GM19463 (cell line): ENCODE measurements around the gene TRIP10.
"Not testable (repeated sequence)": the region's sequence is repeated elsewhere in the genome, so short reads cannot be mapped to it uniquely, and the experiment has no call there.

ENCODE experiments used
- ATAC-seq: cut with Tn5 transposase; IDR thresholded peaks from one replicate; pipeline ENCODE4 v1.9.1; 2021; ENCODE audit warnings: mild to moderate bottlenecking, moderate library complexity; ENCODE audit not compliant: unreplicated experiment

TRIP10 gene

DNA sequence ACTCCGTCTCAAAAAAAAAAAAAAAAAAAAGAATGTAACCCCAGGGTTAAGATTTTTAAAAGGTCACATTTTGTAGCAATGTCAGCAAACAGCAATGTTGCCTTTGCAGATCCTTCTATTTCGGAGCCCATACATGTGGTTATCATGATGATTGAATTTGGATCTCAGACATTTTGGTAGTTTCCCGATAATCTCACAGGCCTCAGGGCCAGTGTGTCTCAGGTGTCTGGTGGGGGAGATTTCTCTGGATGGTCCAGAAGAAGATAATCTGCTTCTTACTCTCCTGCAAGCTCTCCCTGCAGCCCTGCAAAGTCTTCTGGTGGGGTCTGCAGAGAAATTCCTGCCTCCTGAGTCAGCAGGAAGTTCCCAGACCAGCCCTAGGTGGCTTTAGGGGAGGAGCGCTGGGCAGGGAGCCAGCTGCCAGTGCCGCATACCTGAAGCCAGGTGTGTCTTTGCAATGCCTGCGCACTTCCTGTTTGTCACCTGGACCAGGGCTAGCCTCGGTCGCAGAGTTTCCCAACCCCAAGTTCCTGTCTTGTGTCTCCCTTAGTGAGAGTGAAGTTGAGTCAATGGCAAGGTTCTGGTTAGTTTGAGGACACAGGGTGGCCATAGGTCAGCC lies 26.4 kb downstream of the TRIP10 start:
- ATAC-seq = no peak

DNA sequence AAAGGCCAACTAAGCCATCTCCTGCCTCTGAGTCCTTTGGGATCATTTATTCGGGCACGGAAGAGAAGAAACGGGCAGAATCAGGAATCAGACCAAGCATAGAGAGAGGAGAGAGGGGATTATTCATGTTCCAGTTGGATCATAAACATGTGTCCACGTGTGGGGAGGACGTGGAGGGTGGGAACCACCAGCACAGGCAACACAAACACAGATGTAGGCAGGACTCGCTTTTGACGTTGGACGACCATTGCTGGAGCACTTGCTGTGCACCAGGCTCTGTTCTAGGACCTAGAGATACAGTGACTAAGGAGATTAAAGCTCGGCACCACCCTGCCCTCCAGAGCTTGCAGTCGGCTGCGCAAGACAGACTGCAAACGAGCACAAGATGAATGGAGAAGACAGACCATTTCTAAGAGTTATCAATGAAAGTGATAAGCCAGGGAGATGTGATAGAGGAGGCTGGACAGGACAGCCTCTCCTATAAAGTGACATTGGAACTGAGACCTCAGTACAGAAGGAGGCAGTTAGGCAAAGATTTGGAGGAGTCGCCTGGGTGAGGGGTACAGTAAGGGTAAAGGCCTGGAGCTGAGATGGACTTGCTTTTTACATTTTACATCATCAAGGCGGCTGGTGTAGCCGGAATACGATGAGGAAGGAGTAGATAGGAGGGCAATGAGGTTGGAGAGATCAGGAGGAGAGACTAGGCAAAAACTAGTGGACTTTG lies 27.0 kb downstream of the TRIP10 start:
- no peak for ATAC-seq

GRCh38 chr19:6767081-6767356 lies 27.5 kb downstream of the TRIP10 start:
- no peak for ATAC-seq

DNA sequence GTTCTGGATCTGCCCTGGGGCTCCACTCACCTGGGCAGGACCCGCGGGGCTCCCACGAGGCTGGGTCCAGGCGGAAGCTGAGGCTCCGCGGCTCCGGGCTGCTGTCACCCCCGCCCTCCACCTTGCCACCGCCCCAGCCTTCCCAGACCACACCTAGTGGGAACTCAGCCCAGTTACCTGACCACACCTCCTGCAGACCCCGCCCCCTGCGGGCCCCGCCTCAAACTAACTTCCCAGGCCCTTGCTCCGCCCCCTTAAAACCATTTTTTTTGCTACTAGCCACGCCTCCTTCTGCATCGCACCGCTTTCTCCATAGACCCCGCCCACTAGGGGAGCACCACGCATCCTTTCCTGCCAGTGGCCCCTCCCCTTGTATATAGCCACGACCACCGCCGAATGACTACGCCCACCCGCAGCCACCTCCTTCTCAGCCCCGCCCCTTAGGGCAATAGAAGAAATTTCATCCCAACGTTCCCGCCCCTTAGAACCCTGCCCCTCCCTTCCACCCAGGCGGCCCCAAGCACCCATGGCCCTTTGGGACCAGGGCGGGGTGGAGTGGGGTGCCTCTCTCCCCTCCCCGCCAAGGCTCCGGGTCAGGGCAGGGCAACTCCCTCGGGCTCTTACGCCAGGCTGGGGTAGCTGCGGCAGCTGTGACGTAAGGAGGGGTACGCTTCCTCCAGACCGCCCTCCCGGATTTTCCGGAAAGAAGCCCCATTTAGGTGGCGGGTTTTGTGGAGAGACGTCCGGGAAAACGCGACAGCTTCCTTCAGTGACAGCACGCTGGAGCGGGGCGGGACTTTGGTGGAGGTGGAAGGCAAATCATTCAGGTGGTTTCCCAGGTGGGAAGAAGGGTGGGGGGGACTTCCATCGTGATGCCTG lies 28.1 kb downstream of the TRIP10 start, which contains the start of gene SH2D3A:
Gene SH2D3A (minus strand): TSS at position 79 of the 879 bp plus-strand sequence. CDS start 3,687 bp downstream, outside the sequence.
- peak; percentile 60 for ATAC-seq

DNA sequence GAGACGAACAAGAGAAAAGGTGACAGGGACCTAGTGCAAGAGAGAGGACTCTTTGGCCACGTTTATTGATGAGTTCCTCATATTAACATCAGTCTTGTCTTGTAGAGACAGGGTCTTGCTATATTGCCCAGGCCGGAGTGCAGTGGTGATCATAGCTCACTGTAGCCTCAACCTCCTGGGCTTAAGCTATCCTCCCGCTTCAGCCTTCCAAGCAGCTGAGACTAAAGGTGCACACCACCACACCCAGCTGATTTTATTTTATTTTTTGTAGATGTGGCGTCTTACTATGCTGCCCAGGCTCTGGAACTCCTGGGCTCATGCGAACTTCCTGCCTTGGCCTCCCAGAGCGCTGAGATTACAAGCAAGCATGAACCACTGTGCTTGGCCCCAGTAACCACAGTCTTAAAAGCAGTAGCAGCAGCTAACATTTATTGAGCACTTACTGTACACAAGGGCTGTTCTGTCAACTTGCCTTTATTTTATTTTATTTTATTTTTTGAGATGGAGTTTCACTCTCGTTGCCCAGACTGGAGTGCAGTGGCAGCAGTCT lies 28.8 kb downstream of the TRIP10 start:
- ATAC-seq = no peak

GRCh38 chr19:6769006-6769619 lies 29.6 kb downstream of the TRIP10 start:
- ATAC-seq = no peak

DNA sequence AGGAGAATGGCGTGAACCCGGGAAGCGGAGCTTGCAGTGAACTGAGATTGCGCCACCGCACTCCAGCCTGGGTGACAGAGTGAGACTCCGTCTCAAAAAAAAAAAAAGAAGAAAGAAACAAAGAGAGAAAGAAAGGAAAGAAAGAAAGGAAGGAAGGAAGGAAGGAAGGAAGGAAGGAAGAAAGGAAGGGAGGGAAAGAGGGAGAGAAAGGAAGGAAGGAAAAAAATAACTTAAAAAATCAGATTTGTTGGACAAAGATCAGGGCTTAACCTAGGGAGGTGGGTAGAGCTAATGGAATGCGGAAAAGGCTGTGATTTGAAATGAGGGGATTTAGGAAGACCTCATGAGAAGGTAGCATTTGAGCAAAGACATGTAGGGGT lies 32.2 kb downstream of the TRIP10 start:
- ATAC-seq = not testable (repeated sequence)

DNA sequence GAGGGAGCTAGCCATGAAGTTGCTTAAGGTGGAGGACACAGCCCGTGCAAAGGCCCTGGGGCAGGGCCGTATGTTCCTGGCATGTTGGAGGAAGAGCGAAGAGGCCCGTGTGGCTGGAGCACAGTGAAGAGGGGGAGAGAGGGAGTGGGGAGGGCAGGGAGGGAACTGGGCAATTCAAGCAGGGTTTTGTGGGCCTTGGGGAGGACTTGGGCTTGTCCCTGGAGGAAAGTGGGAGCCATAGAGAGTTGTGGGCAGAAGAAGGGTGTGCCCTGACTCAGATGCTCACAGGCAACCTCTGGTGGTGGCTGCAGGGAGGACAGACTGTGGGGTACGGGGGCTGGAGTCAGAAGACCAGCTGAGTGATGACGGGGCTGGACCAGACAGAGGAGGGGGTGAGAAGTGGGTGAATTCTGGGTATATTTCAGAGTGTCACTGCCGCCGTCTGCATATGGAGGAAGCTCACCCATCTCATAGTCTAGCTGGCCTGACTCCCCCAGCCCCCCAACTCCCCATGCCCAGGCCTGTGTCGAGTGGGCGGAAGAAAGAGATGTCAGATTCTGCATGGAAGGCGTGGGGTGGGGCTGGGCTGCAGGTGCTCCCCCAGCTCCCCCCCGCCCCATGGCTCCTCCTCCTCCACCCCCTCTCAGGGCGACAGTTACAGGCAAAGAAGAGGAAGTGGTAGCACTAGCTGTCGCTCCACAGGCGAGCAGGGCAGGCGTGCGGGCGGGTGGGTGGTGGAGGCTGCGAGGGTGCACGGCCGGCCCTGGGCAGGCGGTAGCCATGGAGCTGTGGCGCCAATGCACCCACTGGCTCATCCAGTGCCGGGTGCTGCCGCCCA lies 32.8 kb downstream of the TRIP10 start, which contains the start of gene VAV1:
Gene VAV1 (plus strand): TSS at position 681 of the 838 bp plus-strand sequence. CDS start 100 bp downstream, at position 781.
- peak; percentile 52 for ATAC-seq

DNA sequence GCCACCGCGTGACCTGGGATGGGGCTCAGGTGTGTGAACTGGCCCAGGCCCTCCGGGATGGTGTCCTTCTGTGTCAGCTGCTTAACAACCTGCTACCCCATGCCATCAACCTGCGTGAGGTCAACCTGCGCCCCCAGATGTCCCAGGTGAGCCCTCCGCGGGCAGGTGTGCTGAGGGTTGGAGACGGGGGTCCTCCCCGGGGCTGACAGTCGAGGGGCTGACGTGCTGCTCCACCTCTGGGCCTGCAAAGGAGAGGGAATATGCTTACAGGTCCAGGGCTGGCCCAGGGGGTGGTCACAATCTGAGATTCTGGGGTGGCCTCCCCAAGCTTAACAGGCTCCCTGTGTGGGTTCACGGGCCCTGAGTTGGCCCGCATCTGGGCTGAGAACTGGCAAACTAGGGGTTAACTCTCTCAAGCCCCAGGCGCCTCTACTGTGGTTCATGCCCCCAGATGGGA lies 33.4 kb downstream of the TRIP10 start:
- ATAC-seq = no peak

- ATAC-seq = no peak
Observed at GRCh38 chr19:6773323-6773931, 33.9 kb downstream of the TRIP10 start.

DNA sequence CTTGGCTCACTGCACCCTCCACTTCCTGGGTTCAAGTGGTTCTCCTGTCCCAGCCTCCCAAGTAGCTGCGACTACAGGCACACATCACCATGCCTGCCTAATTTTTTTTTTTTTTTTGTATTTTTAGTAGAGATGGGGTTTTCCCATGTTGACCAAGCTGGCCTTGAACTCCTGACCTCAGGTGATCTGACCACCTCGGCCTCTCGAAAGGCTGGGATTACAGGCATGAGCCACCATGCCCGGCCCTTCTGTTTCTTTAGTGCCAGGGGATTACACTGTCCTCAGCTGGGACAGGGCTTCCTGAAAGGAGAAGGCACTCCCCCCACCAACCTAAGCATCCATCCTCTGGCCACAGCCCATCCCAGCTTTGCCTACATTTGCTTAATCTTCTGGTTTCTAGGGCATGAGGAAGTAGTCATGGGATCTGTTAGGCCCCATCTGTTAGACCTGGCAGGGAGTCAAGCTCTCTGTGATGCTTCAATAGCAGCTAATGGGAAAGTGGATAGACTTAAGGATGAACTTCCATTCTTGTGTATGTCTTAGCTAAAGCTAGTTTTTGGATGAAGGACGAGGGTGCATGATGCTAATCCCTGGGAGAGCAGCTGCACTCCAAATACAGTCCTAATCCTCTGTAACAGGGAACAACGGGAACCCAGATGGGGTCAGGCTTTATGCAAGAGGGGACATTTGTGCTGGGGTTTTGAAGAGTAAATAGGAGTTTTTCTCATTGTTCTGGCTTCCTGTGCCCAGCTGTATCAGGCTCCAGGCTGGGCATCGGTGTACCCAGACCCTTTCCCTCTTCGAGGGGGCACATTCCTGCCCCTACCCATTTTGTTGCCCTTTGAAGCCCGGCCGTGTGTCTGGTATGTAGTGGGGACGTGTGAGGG lies 35.6 kb downstream of the TRIP10 start:
- ATAC-seq = no peak

- not testable (repeated sequence) for ATAC-seq
Observed at GRCh38 chr19:6776045-6776444, 36.6 kb downstream of the TRIP10 start.

DNA sequence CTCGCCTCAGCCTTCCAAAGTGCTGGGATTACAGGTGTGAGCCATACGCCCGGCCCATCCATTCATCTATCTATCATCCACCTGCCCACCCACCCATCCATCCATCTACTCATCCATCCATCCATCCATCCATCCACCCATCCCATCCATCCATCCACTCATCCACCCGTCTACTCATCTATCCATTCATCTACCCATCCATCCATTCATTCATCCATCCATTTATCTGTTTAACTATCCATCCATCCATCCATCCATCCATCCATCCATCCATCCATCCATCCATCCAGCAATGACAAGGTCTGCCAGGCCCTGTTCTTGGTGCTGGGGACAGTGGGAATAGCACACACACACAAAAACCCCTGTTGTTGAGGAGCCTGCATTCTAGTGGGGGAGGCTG lies 37.5 kb downstream of the TRIP10 start:
- ATAC-seq = no peak

DNA sequence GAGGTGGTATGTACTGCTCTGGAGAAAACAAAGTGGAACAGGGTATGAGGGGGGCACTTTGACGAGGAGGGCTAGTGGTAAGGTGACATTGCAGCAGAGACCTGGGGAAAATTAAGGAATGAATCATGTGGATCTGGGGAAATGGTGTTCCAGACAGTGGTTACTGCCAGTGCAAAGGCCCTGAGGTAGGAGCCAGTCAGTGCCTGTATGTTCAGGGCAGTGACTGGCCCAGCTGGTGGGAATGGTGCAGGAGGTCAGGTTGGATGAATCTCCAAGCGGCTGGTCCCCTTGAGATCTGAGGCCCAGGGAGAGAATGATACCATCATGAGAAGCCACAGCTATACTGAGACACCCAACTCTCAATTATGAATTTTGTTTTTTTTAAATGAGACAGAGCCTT lies 38.0 kb downstream of the TRIP10 start:
- no peak for ATAC-seq

- no peak for ATAC-seq
Observed at GRCh38 chr19:6778386-6778785, 38.9 kb downstream of the TRIP10 start.

- ATAC-seq = no peak
Observed at GRCh38 chr19:6779206-6779605, 39.7 kb downstream of the TRIP10 start.

- ATAC-seq = no peak
Observed at GRCh38 chr19:6787393-6787792, 47.9 kb downstream of the TRIP10 start.

DNA sequence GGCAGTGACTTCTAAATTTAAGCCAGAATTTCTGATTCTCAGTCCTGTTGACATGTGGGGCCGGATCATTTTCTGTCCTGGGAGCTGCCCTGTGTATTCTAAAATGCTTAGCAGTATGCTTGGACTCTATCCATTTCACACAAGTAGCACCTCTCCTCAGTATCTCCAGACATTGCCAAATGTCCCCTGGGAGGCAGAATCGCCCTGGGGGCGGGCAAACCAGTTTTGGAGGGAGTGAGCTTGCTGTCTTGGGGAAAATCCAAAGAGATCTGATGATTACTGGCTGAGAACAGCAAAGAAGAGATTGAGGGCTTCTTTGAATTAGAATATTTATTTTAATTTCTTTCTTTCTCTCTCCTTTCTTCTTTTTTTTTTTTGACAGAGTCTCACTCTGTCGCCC lies 49.4 kb downstream of the TRIP10 start:
- ATAC-seq = no peak
